22Rv1 (cell line): ENCODE measurements around the gene PRKAG3.
"Not testable (repeated sequence)": the region's sequence is repeated elsewhere in the genome, so short reads cannot be mapped to it uniquely, and the experiment has no call there.

ENCODE experiments used
- CTCF ChIP-seq: fragments of 450-650 bp; IDR thresholded peaks from 2 replicates; pipeline ENCODE4 v1.5.1; 2017; ENCODE audit warnings: mild to moderate bottlenecking
- ZFX ChIP-seq: fragments of 450-650 bp; IDR thresholded peaks from 2 replicates; pipeline ENCODE4 v1.6.1; 2017; ENCODE audit warnings: antibody characterized with exemption, borderline replicate concordance

DNA sequence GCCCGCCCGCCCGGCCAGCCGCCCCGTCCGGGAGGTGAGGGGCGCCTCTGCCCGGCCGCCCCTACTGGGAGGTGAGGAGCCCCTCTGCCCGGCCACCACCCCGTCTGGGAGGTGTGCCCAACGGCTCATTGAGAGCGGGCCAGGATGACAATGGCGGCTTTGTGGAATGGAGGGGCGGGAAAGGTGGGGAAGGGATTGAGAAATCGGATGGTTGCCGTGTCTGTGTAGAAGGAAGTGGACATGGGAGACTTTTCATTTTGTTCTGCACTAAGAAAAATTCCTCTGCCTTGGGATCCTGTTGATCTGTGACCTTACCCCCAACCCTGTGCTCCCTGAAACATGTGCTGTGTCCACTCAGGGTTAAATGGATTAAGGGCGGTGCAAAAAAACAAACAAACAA is 15.4 kb upstream of the PRKAG3 start:
- not testable (repeated sequence) for TF ChIP-seq ZFX, CTCF
